Measurements from ENCODE around the gene CNKSR1. TPM values are rescaled to one million over a fixed set of nuclear protein-coding genes. Genes with fewer than 3 reads are reported as not detected.

CNKSR1 gene
- total RNA-seq, 1 experiment from 2014 or later, result 32.1 TPM

DNA sequence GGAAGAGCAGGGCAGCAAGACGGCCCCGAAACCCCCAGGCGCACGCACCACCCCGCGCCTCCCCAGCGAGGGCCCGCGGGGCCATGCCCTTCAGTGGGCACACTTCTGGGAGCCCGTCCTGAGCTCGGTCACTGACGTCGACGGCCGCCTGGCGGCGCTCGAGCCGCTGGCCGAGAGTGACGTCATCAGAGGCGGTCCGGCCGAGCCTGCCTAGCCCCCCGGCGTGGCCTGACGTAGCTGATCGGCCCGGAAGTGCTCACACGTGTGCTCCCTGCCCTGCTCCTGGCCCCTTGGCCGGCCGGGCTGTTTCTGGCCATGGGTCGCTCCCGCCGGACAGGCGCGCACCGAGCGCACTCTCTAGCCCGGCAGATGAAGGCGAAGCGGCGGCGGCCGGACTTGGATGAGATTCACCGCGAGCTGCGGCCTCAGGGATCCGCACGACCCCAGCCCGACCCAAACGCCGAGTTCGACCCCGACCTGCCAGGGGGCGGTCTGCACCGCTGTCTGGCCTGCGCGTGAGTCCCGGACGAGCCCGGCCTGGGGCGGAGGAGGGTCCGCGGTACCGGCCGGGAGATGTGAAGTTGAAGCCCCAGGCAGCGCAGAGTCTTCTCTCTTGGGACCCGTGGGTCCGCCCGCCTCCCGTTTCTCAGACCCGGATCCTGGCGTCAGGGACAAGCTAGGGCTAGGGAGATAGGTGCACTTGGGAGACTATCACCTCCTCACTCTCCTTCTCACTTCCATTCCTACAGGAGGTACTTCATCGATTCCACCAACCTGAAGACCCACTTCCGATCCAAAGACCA is 7.4 kb upstream of the CNKSR1 start, which contains the start of gene ZNF593:
Gene ZNF593, plus strand, starts transcription at position 240 of the 803 bp plus-strand sequence. Its CDS starts 76 bp downstream, at position 316.
- Histone ChIP-seq H3K9me3 (ENCODE audit: low read length) (no peaks in the 10 kb centered on the region), H3K79me2 (ENCODE audit: low read length) (peaks cover 19% of the 10 kb centered on the region), H3K9ac (ENCODE audit: low read length) (peak within 1 kb of the TSS; percentile 99), H3K4me2 (ENCODE audit: low read length) (peak within 1 kb of the TSS; percentile 97), H3K27me3 (ENCODE audit: low read length) (no peaks in the 10 kb centered on the region), H3K36me3 (ENCODE audit: low read depth, low read length) (no peaks in the 10 kb centered on the region), H3K27ac (ENCODE audit: low read length) (peak within 1 kb of the TSS; percentile 72), H3K9me2 (replicated peaks; ENCODE audit: low read length) (no peaks in the 10 kb centered on the region), H3F3A (ENCODE audit: low read length, unreplicated experiment) (no peaks in the 10 kb centered on the region), H2AFZ (ENCODE audit: low read length) (peak within 1 kb of the TSS; percentile 97), H3K4me1 (ENCODE audit: insufficient read depth, low read length) (peaks cover 11% of the 10 kb centered on the region), H4K20me1 (ENCODE audit: low read length) (no peaks in the 10 kb centered on the region), H3K4me3 (ENCODE audit: low read length) (peak within 1 kb of the TSS; percentile 98)
- BruUV-seq (replicated peaks), result no TSS peak
- DNase-seq, result peak; percentile 92
- intact Hi-C loops (cut with micrococcal nuclease), result loop anchor here (1.0 to 2.0 kb wide), 3 partner anchors 65 to 151 kb away; partner anchors contain the start of gene CEP85
- CTCF ChIA-PET, result interaction anchor here (0.5 to 1.6 kb wide), 8 partner anchors 25 to 247 kb away, joined by 3 to 23 read pairs (median 4); partner anchors contain the start of genes CEP85 and PDIK1L
- peak; percentile 95 for ATAC-seq
- POLR2A ChIA-PET (ENCODE audit: unreplicated experiment), result interaction anchor here (0.6 kb wide), 2 partner anchors 58 to 938 kb away, joined by 3 to 4 read pairs; partner anchors contain the start of genes PDIK1L and SYF2
- TF ChIP-seq EZH2 (IDR thresholded peaks at IDR 0.05; ENCODE audit: low read length, unreplicated experiment), result no peak
- TF ChIP-seq CTCF (conservative IDR thresholded peaks at IDR 0.05; ENCODE audit: low read depth, low read length), result peak; percentile 81

GRCh38 chr1:26170472-26170821 is 6.8 kb upstream of the CNKSR1 start:
- H3F3A ChIP-seq (ENCODE audit: low read length, unreplicated experiment), result no peaks in the 10 kb centered on the region
- intact Hi-C loops (cut with micrococcal nuclease), result no loop called here

More at GRCh38 chr1:26170472-26170821, 6.8 kb upstream of the CNKSR1 start:
- Histone ChIP-seq H3K79me2 (ENCODE audit: low read length) (peaks cover 19% of the 10 kb centered on the region), H3K27me3 (ENCODE audit: low read length) (no peaks in the 10 kb centered on the region), H3K27ac (ENCODE audit: low read length) (peak overlapping the region; percentile 72; the same call in 1 of the 2 replicates), H2AFZ (ENCODE audit: low read length) (peak overlapping the region; percentile 97), H3K4me2 (ENCODE audit: low read length) (peak overlapping the region; percentile 97), H3K4me1 (ENCODE audit: insufficient read depth, low read length) (peaks cover 11% of the 10 kb centered on the region), H3K9me2 (replicated peaks; ENCODE audit: low read length) (no peaks in the 10 kb centered on the region), H3K4me3 (ENCODE audit: low read length) (peak overlapping the region; percentile 98), H4K20me1 (ENCODE audit: low read length) (no peaks in the 10 kb centered on the region), H3K9me3 (ENCODE audit: low read length) (no peaks in the 10 kb centered on the region), H3K9ac (ENCODE audit: low read length) (peak overlapping the region; percentile 99), H3K36me3 (ENCODE audit: low read depth, low read length) (no peaks in the 10 kb centered on the region)
- ChIA-PET CTCF (interaction anchor here (0.7 to 1.6 kb wide), 3 partner anchors 25 to 64 kb away, joined by 4 to 23 read pairs (median 6); partner anchors contain the start of gene CEP85), POLR2A (ENCODE audit: unreplicated experiment) (interaction anchor here (0.6 kb wide), 1 partner anchor 59 kb away, joined by 3 read pairs; the partner anchor contains the start of gene PDIK1L)
- DNase-seq (no peak), ATAC-seq (peak; percentile 12; the same call in 1 of the 2 replicates)
- no peak for TF ChIP-seq EZH2phosphoT487 (IDR thresholded peaks at IDR 0.05; ENCODE audit: borderline replicate concordance, low read length)
- TF ChIP-seq CTCF (conservative IDR thresholded peaks at IDR 0.05; ENCODE audit: low read depth, low read length), result no peak
- TF ChIP-seq EZH2 (IDR thresholded peaks at IDR 0.05; ENCODE audit: low read length, unreplicated experiment), result no peak
- TSS peak; percentile 88 for BruUV-seq (replicated peaks)

All from PC-3 (cell line).